H7 (cell line): ENCODE measurements around the gene ACP5. TPM values are rescaled to one million over a fixed set of nuclear protein-coding genes. Genes with fewer than 3 reads are reported as not detected.
"Not testable (repeated sequence)": the region's sequence is repeated elsewhere in the genome, so short reads cannot be mapped to it uniquely, and the experiment has no call there.

Experiments
- DNase-seq: peaks from one replicate; pipeline ENCODE4 v3.0.0; 2012
- H3K27me3 ChIP-seq: 2 replicates; pipeline ENCODE4 v1.6.0; 2011; ENCODE audit warnings: mild to moderate bottlenecking, low read length; ENCODE audit not compliant: control insufficient read depth, insufficient read depth
- H3K36me3 ChIP-seq: replicated peaks from 2 replicates; pipeline ENCODE4 v1.5.1; 2011; ENCODE audit warnings: low read length; ENCODE audit not compliant: control insufficient read depth, insufficient read depth
- H3K4me3 ChIP-seq: 2 replicates; pipeline ENCODE4 v1.5.1; 2011; ENCODE audit warnings: low read depth, mild to moderate bottlenecking, control low read depth, low read length, moderate library complexity; ENCODE audit not compliant: insufficient read depth
- total RNA-seq: library from RNA; depleted of rRNA; stranded (reverse); fragments of >200 nt; shearing (Covaris generic); gene quantifications from 2 replicates; pipeline ENCODE4 v1.2.3, GENCODE V29; 2014; rRNA removed

The ACP5 gene
- 1.0 and 3.7 TPM in 2 replicates for total RNA-seq

DNA sequence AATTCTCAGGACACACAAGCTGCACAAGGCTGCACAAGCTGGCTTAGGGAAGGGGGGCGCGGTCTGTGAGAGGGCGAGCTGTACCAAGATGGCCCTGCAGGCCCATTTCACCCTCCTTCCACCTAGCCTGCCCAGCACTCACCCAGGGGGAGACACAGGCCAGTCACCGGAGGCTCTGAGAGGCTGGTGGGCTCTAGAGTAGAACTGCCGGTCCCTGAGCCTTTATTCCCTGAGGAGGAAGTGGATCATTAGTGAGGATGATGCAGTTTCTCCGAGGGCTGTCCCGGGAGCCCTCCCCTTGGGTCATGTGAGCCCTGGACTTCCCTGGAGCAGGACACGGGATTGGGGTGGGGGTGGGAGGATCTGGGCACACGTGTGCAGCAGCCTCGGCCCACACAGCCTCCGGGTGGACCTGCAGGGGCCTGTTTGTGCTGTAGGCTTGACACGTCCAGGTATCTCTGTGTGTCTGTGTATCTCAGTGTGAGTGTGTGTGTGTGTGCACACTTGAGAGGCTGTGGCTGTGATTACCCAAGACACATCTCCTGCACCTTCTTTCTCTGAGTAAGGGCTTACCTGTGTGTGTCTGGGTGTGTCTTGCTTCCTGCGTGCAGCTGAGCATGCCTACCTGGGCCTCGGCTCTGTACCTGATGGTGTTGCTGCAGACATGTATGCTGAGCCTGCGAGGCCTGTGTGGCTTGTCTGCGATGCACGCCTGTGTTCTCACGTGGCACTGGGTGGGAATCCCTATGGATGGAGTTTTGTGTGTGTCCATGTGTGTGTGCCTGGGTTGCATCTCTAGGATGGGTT is at the start of gene ACP5:
TSS of gene ACP5 (minus strand) at position 195 of the 807 bp plus-strand sequence. CDS start 328 bp downstream, outside the sequence.
- Histone ChIP-seq H3K27me3 (no peaks in the 10 kb centered on the region; the same call in 1 of the 2 replicates), H3K36me3 (no peaks in the 10 kb centered on the region), H3K4me3 (peak within 1 kb of the TSS; percentile 41; the same call in 1 of the 2 replicates)
- peak; percentile 61 for DNase-seq

DNA sequence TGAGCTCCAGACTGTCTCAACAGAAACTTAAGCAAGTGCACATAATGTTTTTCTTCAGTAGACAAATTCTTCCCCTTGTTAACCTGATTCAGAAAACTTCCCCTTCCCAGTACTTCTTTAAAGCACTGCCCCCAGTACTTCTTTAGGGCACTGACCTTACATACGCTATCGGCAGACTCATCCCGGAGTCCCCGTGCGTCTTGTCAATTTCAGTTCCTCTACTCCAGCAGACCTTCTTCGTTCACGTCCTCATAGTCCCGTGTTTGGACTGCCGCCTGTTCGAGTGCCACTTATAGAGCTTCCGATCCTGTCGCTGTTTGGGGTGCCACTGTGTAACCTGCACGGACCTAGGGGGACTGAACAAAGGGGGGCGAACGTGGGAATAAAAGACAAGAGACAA is 48.8 kb upstream of the ACP5 start:
- no peak for DNase-seq
- Histone ChIP-seq H3K36me3 (no peaks in the 10 kb centered on the region), H3K27me3 (peaks cover 24% of the 10 kb centered on the region), H3K4me3 (no peak overlapping the region)

DNA sequence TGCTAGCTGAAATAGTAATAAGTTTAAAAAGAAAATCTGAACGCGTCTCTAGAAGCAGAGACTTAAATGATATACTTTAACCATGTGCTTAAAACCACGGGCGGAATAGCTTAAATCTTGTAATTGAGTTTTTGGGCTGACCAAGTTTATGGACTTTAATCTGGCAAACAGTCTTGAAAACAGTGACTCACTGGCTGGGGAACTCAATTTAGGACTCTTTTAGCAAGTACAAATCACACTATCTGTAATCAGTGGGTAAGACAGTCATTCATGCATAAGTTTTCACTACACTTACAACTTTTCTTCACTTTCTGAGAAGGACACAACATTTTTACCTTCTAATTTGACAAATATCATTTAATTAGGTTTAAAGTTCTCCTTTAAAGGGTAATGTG is 46.6 kb upstream of the ACP5 start:
- Histone ChIP-seq H3K36me3 (peaks cover 9% of the 10 kb centered on the region), H3K27me3 (peaks cover 24% of the 10 kb centered on the region), H3K4me3 (no peak overlapping the region; the same call in 1 of the 2 replicates)
- DNase-seq = no peak

DNA sequence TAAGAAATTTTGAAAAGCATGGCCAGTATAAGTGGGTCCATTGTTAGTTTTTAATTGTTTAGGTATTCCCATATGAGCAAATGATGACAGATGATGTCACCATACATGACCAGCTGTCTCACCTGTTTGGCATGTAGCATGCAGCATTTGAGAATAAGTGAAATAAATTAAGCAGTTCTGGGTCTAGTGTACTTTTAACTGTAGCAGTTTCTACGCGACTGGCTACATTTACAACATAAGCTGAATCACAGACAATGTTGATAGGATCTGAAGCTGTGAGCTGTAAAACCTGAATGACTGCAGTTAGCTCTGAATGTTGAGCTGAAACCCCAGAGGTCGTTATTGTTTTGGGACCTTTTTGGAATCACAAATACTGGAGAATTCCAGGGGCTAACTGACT is 45.0 kb upstream of the ACP5 start:
- not testable (repeated sequence) for H3K4me3 ChIP-seq, DNase-seq
- Histone ChIP-seq H3K27me3 (peaks cover 24% of the 10 kb centered on the region), H3K36me3 (peaks cover 18% of the 10 kb centered on the region)

DNA sequence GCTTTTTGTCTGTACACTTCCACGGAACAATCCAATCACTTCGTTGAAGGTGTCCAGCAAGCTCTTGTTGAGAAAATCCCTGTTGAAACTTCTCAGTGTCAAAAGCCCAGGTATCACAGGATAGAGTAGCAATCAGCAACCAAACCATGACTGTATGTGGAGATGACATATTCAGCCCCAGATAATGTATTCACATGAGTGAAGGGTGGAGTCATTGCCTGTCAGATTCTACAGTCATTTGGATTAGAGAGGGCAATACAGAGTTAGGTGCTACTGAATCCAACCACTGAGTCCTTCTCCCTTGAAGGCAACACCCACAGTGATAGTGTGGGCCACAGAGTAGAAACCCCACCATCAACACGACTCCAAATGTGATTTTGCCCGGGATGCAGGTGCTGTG is 43.1 kb upstream of the ACP5 start:
- H3K36me3 ChIP-seq = peaks cover 32% of the 10 kb centered on the region
- H3K27me3 ChIP-seq = peaks cover 19% of the 10 kb centered on the region
- H3K4me3 ChIP-seq = no peak overlapping the region
- DNase-seq = no peak

DNA sequence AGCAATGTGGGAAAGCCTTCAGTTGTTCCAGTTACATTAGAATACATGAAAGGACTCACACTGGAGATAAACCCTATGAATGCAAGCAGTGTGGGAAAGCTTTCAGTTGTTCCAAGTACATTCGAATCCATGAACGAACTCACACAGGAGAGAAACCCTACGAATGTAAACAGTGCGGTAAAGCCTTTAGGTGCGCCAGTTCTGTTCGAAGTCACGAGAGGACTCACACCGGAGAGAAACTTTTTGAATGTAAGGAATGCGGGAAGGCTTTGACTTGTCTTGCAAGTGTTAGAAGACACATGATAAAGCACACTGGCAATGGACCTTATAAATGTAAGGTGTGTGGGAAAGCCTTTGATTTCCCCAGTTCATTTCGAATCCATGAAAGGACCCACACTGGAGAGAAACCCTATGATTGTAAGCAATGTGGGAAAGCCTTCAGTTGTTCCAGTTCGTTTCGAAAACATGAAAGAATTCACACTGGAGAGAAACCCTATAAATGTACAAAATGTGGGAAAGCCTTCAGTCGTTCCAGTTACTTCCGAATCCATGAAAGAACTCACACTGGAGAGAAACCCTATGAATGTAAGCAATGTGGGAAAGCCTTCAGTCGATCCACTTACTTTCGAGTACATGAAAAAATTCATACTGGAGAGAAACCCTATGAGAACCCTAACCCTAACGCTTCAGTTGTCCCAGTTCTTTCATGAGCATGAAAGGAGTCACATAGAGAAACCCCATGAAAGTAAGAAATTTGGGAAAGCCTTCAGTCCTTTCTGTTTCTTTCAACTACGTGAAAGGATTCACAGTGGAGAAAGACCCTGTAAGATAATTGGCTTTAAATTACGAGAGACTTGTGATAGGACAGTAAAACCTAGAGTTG is 40.0 kb upstream of the ACP5 start:
- no peak overlapping the region for H3K4me3 ChIP-seq
- H3K36me3 ChIP-seq = peaks cover 36% of the 10 kb centered on the region
- DNase-seq = no peak
- H3K27me3 ChIP-seq = no peaks in the 10 kb centered on the region

DNA sequence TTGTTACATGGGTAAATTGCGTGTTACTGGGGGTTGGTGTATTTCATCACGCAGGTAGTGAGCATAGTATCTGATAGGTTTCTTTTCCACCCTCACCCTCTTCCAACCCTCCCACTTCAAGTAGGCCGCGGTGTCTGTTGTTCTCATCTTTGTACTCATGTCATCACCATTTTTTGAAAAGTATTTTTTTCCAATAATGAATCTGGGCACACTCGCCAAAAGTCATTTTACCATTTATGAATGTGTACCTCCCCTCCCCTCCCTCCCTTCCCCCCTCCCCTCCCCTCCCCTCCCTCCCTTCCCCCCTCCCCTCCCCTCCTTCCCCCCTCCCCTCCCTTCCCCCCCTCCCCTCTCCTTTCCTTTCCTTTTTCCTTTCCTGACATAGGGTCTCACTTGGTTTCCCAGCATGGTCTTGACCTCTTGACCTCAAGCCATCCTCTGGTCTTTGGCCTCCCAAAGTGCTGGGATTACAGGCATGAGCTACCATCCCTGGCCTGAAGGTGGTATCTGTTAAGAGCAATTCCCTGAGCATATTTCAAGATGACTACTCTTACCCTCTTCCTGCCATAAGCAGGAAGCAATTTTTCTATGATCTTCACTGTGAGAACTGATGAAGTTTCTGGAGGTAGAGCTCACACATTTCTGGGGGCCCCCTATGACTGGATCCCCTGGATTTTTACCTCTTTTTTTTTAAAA is 35.5 kb upstream of the ACP5 start:
- peak; percentile 43 for DNase-seq
- Histone ChIP-seq H3K27me3 (no peaks in the 10 kb centered on the region), H3K36me3 (peaks cover 22% of the 10 kb centered on the region), H3K4me3 (no peak overlapping the region)

DNA sequence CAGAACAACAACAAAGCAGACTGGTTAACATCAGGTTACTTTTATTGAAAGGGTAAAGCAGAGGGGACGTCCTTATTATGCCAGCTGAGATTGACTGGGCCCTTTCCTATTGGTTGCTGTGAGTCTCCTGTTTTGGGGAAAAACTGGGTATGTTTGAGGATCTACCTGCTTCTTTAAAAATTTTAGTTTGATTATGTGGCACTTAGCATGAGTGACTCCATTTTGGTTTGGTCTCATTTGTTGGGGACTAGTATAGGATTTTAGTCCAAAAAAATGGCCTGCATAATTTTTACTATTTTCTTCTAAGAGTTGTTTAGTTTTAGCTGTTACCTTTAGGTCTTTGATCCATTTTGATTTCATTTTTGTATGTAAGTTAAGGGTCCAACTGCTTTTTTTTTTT is 34.3 kb upstream of the ACP5 start:
- Histone ChIP-seq H3K4me3 (no peak overlapping the region), H3K27me3 (no peaks in the 10 kb centered on the region), H3K36me3 (peaks cover 13% of the 10 kb centered on the region)
- no peak for DNase-seq

DNA sequence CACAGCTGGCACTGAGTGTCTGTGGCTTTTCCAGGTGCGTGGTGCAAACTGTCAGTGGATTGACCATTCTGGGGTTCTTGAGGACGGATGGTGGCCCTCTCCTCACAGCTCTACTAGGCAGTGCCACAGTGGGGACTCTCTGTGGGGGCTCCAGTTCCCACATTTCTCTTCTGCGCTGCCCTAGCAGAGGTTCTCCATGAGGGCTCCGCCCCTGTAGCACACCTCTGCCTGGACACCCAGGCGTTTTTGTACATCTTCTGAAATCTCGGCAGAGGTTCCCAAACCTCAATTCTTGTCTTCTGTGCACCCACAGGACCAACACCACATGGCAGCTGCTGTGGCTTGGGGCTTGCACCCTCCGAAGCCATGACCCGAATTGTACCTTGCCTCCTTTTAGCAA is 29.0 kb upstream of the ACP5 start:
- no peak overlapping the region for H3K4me3 ChIP-seq
- H3K27me3 ChIP-seq = no peaks in the 10 kb centered on the region
- peaks cover 8% of the 10 kb centered on the region for H3K36me3 ChIP-seq
- no peak for DNase-seq

DNA sequence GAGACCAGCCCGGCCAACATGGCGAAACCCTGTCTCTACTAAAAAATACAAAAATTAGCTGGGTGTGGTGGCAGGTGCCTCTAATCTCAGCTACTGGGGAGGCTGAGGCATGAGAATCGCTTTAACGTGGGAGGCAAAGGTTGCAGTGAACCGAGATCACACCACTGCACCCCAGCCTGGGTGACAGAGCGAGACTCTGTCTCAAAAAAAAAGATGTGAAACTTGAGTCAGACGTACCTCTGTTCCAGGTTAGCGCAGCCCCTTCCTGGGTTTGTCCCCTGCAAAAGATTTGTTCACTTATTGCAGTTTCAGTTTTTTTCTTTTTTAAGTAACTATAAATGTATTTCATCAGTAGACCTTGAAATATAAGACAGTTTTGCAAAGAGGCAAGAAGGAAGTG is 22.3 kb upstream of the ACP5 start:
- H3K4me3 ChIP-seq, H3K27me3 ChIP-seq, DNase-seq, H3K36me3 ChIP-seq: not testable (repeated sequence)

DNA sequence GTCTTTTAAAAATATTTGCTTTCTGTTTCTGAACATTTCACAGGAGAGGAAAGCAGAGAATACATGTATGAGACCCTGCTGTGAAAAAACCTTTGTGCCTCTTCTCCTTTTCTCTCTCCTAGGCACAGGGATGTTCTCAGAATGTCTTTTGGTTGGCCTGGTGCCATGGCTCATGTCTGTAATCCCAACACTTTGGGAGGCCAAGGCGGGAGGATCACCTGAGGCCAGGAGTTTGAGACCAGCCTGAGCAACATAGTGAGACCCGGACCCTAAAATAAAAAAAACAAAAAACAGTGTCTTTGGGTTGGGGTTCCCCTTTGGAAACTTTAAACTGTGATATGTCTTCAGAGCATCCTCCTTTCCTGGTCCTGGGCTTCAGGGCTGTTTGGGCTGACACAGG is 21.3 kb upstream of the ACP5 start:
- Histone ChIP-seq H3K4me3 (no peak overlapping the region), H3K36me3 (peaks cover 2% of the 10 kb centered on the region), H3K27me3 (no peaks in the 10 kb centered on the region)
- no peak for DNase-seq

DNA sequence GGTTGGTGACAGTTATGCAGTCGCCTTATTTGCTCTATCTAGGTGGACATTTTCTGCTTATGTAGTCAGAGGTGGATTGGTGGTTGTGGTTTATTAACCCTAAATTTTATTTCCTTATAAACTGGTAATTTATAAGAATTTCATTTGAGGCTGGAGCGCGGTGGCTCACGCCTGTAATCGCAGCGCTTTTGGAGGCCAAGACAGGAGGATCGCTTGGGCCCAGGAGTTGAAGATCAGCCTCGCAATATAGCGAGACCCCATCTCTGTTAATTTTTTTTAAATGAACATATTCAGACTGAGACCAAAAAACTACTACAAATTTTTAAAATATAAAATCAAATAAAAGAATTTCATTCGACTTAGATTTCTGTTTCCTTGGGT is 20.6 kb upstream of the ACP5 start:
- peak overlapping the region; percentile 93 for H3K4me3 ChIP-seq
- no peaks in the 10 kb centered on the region for H3K27me3 ChIP-seq
- H3K36me3 ChIP-seq = peaks cover 2% of the 10 kb centered on the region
- DNase-seq = no peak

DNA sequence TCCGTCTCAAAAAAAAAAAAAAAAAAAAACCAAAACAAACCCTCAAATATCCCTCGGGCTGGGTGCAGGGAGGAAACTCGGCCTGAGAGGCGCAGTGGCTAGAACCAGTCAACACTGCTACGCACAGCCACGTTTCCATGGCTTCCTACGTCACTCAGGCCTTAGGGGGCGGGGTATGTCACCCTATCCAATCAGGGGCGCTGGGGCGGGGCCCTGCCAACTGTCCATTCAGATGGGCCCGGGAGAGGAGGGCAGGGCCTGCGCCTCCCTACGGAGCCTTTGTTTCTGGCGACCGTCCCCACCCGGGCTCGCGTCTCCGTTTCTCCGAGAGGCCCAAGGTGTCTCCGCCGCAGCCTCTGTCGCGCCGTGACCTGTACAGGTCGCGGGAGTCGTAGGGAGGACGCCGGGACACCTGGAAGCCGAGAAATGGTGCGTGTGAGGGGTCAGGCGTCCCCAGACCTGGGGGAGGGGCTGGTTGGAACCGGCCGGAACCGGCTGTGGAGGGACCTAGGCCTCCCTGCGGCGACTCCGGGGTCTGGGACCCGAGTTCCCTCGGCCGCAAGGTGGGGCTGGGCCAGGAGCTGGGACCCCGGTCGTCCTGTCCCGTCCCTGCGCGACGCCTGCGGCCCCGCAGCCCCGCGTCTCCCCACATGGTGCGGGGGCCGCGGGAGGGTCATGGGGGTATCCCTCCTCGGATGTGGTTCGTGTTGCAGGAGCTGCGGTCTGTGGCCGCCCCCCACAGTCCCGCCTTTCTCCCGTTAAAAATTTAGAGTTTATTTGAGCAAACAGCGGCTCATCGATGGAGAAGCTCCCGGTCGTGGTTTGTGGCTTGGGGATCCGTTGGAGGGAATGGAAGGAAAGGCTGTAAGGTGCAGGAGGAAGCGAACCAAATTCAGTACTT is 20.0 kb upstream of the ACP5 start, which contains the start of gene ZNF627:
TSS of gene ZNF627 (plus strand) at position 282 of the 901 bp plus-strand sequence. CDS start at position 427, 145 bp downstream.
- H3K27me3 ChIP-seq = no peaks in the 10 kb centered on the region
- H3K36me3 ChIP-seq = peaks cover 2% of the 10 kb centered on the region
- peak; percentile 98 for DNase-seq
- H3K4me3 ChIP-seq = peak within 1 kb of the TSS; percentile 93
